ENCODE measurements around the gene ERCC8.
A peak's percentile ranks its signal among the peaks of the same experiment; 100 is the strongest.

ERCC8 gene

DNA sequence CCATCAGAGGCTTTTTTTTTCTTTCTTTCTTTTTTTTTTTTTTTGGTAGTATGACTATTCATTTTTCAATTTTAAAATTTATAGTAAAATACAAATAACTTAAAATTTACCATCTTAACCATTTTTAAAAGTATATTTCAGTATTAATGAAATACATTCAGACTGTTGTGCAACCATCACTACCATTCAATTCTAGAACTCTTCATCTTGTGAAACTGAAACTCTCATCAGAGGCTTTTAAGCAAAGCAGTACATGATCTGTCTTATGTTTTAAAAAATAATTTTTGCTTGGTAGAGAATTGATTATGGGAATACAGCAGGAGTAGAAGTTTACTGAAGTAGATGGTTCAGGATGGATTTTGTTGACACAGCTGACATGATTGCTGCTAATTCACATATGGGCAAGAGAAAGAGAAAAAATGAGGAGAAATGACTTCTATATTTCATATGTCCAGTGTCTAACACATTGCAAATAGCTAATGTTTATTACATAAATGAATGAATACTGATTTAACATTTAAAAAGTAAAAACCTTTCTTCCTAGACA is 114.2 kb downstream of the ERCC8 start:
- no peaks in the 10 kb centered on the region for H3K4me1 Mint-ChIP-seq
- no peaks in the 10 kb centered on the region for H3K9me3 Mint-ChIP-seq
- no peak for ATAC-seq
- no peak for DNase-seq (ENCODE audit: low spot score in 2 of 2)
- H3K27ac Mint-ChIP-seq: no peak overlapping the region
- H3K4me3 Mint-ChIP-seq: no peak overlapping the region
- H3K36me3 Mint-ChIP-seq: no peaks in the 10 kb centered on the region

DNA sequence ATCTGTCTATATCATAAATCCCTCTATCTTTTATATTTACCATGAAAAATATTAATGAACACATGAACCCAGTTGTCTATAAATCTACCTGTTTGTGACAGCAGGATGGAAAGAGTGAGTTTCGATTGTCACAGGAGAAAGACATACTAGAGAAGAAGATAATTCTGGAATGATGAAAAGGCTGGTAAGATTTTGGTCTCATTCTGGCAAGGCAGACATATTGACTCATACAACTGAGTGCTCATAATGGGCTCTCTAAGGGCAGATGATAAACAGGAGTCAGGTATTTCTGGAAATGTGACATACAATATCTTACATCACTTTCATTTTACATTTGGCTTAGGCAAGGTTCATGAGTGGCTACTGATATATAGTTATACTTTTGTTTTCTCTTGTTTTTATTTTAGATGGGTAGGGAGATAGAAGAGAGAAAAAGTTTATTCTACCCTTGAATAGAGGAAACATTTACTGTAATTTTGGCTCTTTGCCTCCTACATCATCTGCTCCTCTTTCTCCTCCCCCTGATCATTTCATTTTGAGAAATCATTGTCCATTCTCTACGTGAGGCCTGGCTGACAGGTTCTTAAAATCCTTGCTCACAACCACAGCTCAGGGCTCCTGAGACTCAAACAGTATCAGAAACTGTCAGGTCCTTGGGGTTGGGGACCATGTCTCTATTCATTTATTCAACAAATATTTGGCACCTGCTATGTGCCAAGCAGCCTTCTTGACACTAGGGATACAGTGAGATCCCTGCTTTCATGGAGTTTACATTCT is 115.2 kb downstream of the ERCC8 start:
- Mint-ChIP-seq H3K4me1 (no peaks in the 10 kb centered on the region), H3K9me3 (no peaks in the 10 kb centered on the region), H3K36me3 (no peaks in the 10 kb centered on the region), H3K4me3 (no peak overlapping the region), H3K27ac (no peak overlapping the region)
- ATAC-seq (peak; percentile 85), DNase-seq (ENCODE audit: low spot score in 2 of 2) (no peak)

DNA sequence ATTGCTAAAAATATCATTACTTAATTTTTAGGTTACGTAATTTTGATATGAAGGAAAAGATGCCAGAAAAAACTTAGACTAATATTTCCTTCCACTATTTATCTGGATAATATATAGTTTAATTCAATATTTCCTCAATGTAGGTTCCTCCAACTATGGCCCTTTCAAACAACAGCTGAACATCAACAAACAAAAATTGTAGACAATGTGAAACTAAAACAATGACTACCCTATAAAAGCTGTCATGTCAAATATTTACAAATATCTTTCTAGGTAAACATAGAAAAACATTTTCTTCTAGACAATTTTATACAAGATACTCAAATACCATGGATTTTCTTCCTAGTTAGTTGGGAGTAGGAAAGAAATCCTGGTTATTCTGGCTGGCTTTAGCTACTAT is 117.7 kb downstream of the ERCC8 start:
- no peak overlapping the region for H3K27ac Mint-ChIP-seq
- H3K9me3 Mint-ChIP-seq: no peaks in the 10 kb centered on the region
- H3K4me3 Mint-ChIP-seq: no peak overlapping the region
- no peaks in the 10 kb centered on the region for H3K36me3 Mint-ChIP-seq
- DNase-seq (ENCODE audit: low spot score in 2 of 2) (no peak), ATAC-seq (no peak)
- H3K4me1 Mint-ChIP-seq: no peaks in the 10 kb centered on the region

DNA sequence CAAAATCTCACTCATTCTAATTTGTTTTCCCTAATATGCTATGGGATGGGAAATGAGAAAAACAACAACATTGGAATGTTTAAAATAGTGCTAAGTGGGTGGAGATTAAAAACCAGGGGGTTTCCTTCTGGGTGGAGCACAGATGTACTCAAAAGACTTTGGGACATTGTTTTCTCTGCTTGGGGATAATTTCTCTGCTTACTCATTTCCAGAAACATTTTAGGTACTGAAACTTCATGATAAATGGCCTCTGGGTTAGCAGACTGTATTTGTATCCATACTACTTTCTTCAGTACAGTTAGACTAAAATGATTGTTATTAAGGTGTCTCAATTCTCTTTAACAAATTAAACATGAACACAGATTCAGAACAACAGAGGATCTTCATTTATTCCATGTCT is 118.2 kb downstream of the ERCC8 start:
- Mint-ChIP-seq H3K9me3 (no peaks in the 10 kb centered on the region), H3K4me3 (no peak overlapping the region), H3K27ac (no peak overlapping the region), H3K4me1 (no peaks in the 10 kb centered on the region), H3K36me3 (no peaks in the 10 kb centered on the region)
- no peak for ATAC-seq
- no peak for DNase-seq (ENCODE audit: low spot score in 2 of 2)

All from stimulated activated effector memory CD8-positive, alpha-beta T cell treated with anti-CD3 and anti-CD28 coated beads, Interleukin-12 subunit alpha, Interleukin-12 subunit beta, amount 100 ng/mL, for 72 hours (primary cell).